Naive thymus-derived CD8-positive, alpha-beta T cell (primary cell): ENCODE results near the gene ARL15. TPM values are rescaled to one million over a fixed set of nuclear protein-coding genes. Genes with fewer than 3 reads are reported as not detected.
"Not testable (repeated sequence)": the region's sequence is repeated elsewhere in the genome, so short reads cannot be mapped to it uniquely, and the experiment has no call there.

Experiments used
- ATAC-seq, 2 donors: fragments of 150-1000 bp; cut with Tn5 transposase in 1 of 2; sonication (Bioruptor Pico), chemical (Tn5 transposase) in 1 of 2; 1 replicate in 1 of 2; 2 replicates in 1 of 2; pipeline ENCODE4 v1.10.0; 2021; ENCODE audit warnings: mild to moderate bottlenecking in 2 of 2, moderate library complexity in 2 of 2
- POLR2A ChIA-PET: fragments of 350-600 bp; sonication (Branson Sonifier 250); formaldehyde crosslinking; loops from one replicate; lab custom pipeline; 2021; ENCODE audit warnings: antibody characterized with exemption; lab: Charles Lee
- DNase-seq, 10 donors: peaks; one replicate each; pipeline versions ENCODE4 v3.0.0 to v3.0.0-alpha.2; 2020 to 2022
- H3K27ac Mint-ChIP-seq, 10 donors: one replicate each; pipeline ENCODE4 v1.8.0; 2020 to 2022; ENCODE audit warnings: mild to moderate bottlenecking in 10 of 10, mixed read lengths in 10 of 10, moderate library complexity in 4 of 10, inconsistent platforms in 1 of 10
- H3K27me3 Mint-ChIP-seq, 5 donors: one replicate each; pipeline ENCODE4 v1.8.0; 2021 to 2022; ENCODE audit warnings: mixed read lengths in 5 of 5
- H3K36me3 Mint-ChIP-seq, 3 donors: one replicate each; pipeline ENCODE4 v1.8.0; 2020 to 2022; ENCODE audit warnings: mixed read lengths in 3 of 3, mild to moderate bottlenecking in 2 of 3, inconsistent platforms in 1 of 3
- H3K4me1 Mint-ChIP-seq, 4 donors: one replicate each; pipeline ENCODE4 v1.8.0; 2021 to 2022; ENCODE audit warnings: mixed read lengths in 4 of 4
- H3K4me3 Mint-ChIP-seq, 10 donors: one replicate each; pipeline ENCODE4 v1.8.0; 2020 to 2022; ENCODE audit warnings: mild to moderate bottlenecking in 10 of 10, mixed read lengths in 10 of 10, moderate library complexity in 6 of 10, inconsistent platforms in 1 of 10
- H3K9me3 Mint-ChIP-seq, 9 donors: one replicate each; pipeline ENCODE4 v1.8.0; 2020 to 2022; ENCODE audit warnings: mixed read lengths in 9 of 9, mild to moderate bottlenecking in 3 of 9, inconsistent platforms in 1 of 9, moderate library complexity in 1 of 9
- polyA plus RNA-seq, 3 donors: library from polyadenylated mRNA; unstranded; fragments of 300-500 nt; fragmentation: Illumina TruSeq; gene quantifications; one replicate each; pipeline ENCODE4 v1.2.3, GENCODE V29; 2021
- total RNA-seq, 8 experiments: library from RNA in 2 of 8; stranded (reverse) in 2 of 8; gene quantifications; one replicate each; pipeline ENCODE4 v1.2.3 and lab custom pipeline; 2021 to 2026

The ARL15 gene
- total and polyA plus RNA-seq, 5 experiments from 2014 or later, result 9.9 to 15.2 (median 12.4) TPM

DNA sequence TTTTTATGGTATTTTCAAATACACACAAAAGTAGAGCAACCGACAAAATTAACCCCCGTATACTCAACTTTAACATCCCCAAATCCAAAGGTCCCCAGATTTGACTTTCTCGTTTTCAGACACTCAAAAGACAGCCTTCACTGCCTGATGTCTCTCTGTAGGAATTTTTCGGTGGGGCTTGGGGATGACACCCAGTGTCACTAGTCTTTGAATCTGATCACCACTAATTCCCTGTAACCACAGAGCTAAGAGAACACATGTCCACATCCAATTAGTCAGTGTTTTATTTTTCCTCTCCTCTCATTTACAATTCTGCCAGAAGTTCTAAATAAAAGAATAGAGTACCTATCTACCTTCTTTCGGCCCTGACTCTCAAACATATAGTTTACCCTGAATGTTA lies 324.6 kb downstream of the ARL15 start:
- no peaks in the 10 kb centered on the region for H3K27me3 Mint-ChIP-seq
- H3K4me1 Mint-ChIP-seq, result peaks cover 0 to 2% (median 0%) of the 10 kb centered on the region in 4 donors
- H3K4me3 Mint-ChIP-seq, result no peak overlapping the region
- DNase-seq (no peak), ATAC-seq (no peak)
- H3K9me3 Mint-ChIP-seq, result peaks cover 6 to 32% (median 10%) of the 10 kb centered on the region in 9 donors
- POLR2A ChIA-PET, result no interaction called here
- no peak overlapping the region for H3K27ac Mint-ChIP-seq
- H3K36me3 Mint-ChIP-seq, result peaks cover 16 to 39% (median 34%) of the 10 kb centered on the region in 3 donors

DNA sequence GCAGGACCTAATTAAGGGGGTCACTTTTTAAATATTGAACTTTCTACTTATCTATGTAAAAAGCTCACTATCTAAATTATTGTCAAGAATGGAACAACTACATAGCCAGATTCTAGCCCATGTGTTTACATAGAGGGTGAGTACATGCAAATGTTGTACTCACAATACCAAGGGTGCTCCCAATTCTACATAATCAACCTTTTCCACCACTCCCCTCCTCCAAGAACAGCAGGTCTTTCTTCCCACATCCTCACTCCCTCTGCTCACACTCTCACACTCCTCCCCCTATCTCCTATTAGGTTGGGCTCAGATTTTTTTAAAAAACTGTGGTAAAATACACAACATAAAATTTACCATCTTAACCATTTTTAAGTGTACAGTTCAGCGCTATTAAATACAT lies 325.4 kb downstream of the ARL15 start:
- ATAC-seq, result no peak
- no peaks in the 10 kb centered on the region for H3K27me3 Mint-ChIP-seq
- H3K4me3 Mint-ChIP-seq, result no peak overlapping the region
- H3K36me3 Mint-ChIP-seq, result peaks cover 16 to 44% (median 39%) of the 10 kb centered on the region in 3 donors
- no peak overlapping the region for H3K27ac Mint-ChIP-seq
- peaks cover 6 to 32% (median 10%) of the 10 kb centered on the region in 9 donors for H3K9me3 Mint-ChIP-seq
- POLR2A ChIA-PET, result no interaction called here
- H3K4me1 Mint-ChIP-seq, result peaks cover 0 to 2% (median 0%) of the 10 kb centered on the region in 4 donors
- no peak for DNase-seq

DNA sequence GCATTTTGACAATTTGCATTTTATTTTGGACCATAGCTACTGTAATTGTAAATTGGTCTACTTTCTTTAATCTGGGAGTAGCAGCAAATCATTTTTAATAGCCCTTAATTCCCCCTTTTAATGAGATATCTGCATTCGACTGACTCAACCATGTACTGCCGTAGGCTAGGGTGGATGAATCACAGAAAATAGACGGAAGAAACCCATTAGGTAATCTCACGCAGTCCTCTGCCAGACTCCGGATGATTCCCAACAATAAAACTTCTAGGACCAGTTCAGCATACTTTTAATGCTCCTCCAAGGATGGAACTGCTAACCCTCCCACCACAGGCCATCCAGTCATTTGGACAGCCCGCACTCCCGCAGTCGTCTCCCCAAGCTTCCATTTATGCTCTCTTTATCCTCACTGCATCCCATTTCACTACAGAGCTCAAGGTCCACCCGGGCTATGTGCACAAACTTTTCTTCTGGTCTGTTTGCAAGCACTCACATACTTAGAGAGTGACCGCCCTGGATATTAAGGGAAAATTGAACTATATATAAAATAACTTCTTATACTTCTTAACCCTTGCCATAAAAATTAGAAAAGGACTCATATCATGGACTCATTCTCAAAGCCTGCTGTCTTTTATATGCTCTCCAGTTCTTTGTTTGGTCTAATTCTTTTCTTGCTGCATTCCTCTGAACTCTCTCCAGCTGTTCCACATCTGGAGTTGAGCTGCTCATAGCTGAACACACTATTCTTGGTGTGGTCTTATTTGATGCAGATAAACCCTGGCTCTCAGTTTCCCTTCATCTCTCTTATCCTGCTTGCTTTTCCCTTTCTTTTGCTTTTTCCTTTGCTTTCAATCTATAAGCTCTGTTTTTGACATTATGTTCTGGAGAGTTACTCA lies 326.6 kb downstream of the ARL15 start:
- Mint-ChIP-seq H3K27me3 (no peaks in the 10 kb centered on the region), H3K27ac (no peak overlapping the region), H3K4me3 (no peak overlapping the region), H3K36me3 (peaks cover 13 to 38% (median 33%) of the 10 kb centered on the region in 3 donors), H3K9me3 (peaks cover 6 to 32% (median 10%) of the 10 kb centered on the region in 9 donors), H3K4me1 (peaks cover 0 to 2% (median 0%) of the 10 kb centered on the region in 4 donors)
- POLR2A ChIA-PET, result no interaction called here
- no peak for ATAC-seq
- no peak for DNase-seq

DNA sequence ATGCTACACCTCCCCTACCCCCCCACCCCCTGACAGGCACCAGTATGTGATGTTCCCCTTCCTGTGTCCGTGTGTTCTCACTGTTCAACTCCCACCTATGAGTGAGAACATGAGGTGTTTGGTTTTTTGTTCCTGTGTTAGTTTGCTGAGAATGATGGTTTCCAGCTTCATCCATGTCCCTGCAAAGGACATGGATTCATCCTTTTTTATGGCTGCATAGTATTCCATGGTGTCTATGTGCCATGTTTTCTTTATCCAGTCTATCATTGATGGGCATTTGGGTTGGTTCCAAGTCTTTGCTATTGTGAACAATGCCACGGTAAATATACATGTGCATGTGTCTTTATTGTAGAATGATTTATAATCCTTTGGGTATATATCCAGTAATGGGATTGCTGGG lies 328.1 kb downstream of the ARL15 start:
- H3K4me3 Mint-ChIP-seq, POLR2A ChIA-PET, ATAC-seq, DNase-seq, H3K27me3 Mint-ChIP-seq, H3K4me1 Mint-ChIP-seq, H3K27ac Mint-ChIP-seq: not testable (repeated sequence)
- H3K9me3 Mint-ChIP-seq, result peaks cover 6 to 32% (median 12%) of the 10 kb centered on the region in 9 donors
- H3K36me3 Mint-ChIP-seq, result peaks cover 8 to 35% (median 27%) of the 10 kb centered on the region in 3 donors

DNA sequence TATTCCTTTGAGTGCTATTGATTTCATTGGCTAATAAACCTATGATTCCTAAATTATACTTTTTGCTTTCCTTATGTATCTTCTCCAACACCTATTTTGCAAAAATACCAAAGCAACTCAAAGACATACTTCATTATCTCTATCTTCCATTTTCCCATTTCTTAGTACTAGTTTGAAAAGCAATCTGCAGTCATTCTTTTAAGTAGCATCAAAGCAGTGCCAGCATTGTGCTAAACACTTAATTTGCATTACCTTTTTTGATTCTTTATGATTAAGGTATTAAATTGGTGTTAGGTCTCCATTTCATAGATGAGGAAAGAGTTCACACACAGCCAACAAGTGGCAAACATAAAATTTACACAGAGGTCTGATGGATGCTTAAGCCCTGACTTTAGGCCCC lies 330.3 kb downstream of the ARL15 start:
- POLR2A ChIA-PET, result no interaction called here
- Mint-ChIP-seq H3K27ac (no peak overlapping the region), H3K27me3 (no peaks in the 10 kb centered on the region), H3K36me3 (peaks cover 7 to 44% (median 33%) of the 10 kb centered on the region in 3 donors), H3K4me1 (no peaks in the 10 kb centered on the region), H3K9me3 (peaks cover 0 to 28% (median 11%) of the 10 kb centered on the region in 9 donors), H3K4me3 (no peak overlapping the region)
- ATAC-seq, result no peak
- no peak for DNase-seq

DNA sequence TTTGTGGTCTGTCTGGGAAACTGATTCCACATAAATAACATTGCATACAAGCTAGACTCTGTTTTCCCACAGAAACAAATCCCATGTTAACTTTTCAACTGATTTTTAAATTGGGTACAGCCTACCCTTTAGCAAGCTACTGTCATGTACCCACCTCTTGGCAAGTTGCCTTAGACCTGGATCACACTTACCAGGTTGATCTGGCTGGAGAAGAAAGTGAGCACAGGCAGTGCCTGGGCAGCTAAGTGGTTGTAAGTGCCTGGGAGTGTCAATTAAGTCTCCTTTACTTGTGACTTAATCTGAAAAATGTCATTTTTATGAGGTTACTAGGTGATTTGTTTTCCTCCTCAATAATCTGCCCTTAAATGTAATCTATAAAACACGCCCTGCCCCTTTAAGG lies 336.4 kb downstream of the ARL15 start:
- Mint-ChIP-seq H3K4me1 (no peaks in the 10 kb centered on the region), H3K27ac (no peak overlapping the region), H3K27me3 (no peaks in the 10 kb centered on the region), H3K4me3 (no peak overlapping the region), H3K9me3 (peaks cover 0 to 4% (median 0%) of the 10 kb centered on the region in 9 donors), H3K36me3 (peaks cover 11 to 52% (median 16%) of the 10 kb centered on the region in 3 donors)
- POLR2A ChIA-PET, result no interaction called here
- DNase-seq (no peak), ATAC-seq (no peak)

DNA sequence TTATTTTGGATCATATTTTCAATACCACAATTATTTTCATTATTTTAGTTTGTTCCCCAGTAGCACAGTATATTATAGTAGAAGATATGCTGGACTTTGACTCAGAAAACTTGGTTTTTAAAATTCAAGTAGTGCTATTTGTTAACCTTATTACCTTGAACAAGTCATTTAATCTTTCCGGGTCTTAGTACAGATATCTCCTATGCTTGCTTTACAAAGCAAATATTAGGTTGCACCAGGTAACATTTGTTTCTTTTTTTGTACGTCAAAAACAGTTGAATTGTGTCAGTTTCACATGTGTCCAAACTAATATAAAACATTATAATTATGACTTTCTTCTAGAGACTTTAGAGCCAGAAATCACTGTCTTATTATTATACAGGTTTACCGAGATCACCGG lies 338.1 kb downstream of the ARL15 start:
- H3K9me3 Mint-ChIP-seq, result peaks cover 0 to 2% (median 0%) of the 10 kb centered on the region in 9 donors
- DNase-seq (no peak), ATAC-seq (no peak)
- H3K27ac Mint-ChIP-seq, result no peak overlapping the region
- H3K27me3 Mint-ChIP-seq, result no peaks in the 10 kb centered on the region
- no peaks in the 10 kb centered on the region for H3K4me1 Mint-ChIP-seq
- POLR2A ChIA-PET, result no interaction called here
- peaks cover 17 to 59% (median 20%) of the 10 kb centered on the region in 3 donors for H3K36me3 Mint-ChIP-seq
- H3K4me3 Mint-ChIP-seq, result no peak overlapping the region

DNA sequence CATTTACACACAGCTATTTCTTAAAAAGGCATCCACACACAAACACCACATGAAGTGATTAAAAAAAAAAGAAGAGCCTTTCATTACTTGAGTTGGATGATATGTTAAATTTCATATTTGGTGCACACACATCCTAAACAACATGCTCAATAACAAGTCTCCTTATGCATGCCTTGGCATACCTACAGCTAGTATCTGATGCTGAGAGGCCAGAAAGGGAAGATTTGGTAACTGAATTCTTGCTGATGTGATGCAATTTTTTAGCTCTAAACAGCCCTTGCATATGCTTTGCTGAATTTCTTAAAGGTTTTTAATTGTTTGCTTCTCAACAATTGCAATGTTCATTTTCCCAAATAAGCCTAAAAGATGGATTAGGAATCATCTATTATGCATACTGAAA lies 338.8 kb downstream of the ARL15 start:
- DNase-seq, result no peak
- Mint-ChIP-seq H3K36me3 (peaks cover 18 to 62% (median 23%) of the 10 kb centered on the region in 3 donors), H3K27me3 (no peaks in the 10 kb centered on the region), H3K9me3 (peaks cover 0 to 2% (median 0%) of the 10 kb centered on the region in 9 donors), H3K4me1 (no peaks in the 10 kb centered on the region), H3K4me3 (no peak overlapping the region), H3K27ac (no peak overlapping the region)
- POLR2A ChIA-PET, result no interaction called here
- ATAC-seq, result no peak

DNA sequence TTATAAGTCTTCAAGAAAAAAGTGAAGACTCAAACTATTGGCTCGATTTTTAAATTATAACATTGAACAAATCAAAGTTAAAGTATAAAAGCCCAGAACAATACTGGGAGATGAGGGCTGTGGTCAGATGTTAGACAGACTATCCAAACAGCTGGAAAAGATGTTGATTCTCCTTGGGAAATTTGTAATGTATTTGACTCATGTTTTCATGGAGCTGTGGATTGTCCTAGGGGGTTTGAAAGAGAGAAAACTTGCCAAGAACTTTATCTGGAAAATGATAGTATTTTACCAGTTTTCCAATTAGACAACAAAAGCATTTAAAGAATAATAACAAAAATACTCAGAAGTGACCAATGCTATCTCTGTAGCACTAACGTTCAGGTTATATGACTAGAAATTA lies 339.2 kb downstream of the ARL15 start:
- Mint-ChIP-seq H3K4me3 (no peak overlapping the region), H3K27ac (no peak overlapping the region), H3K36me3 (peaks cover 14 to 62% (median 24%) of the 10 kb centered on the region in 3 donors), H3K9me3 (peaks cover 0 to 2% (median 0%) of the 10 kb centered on the region in 9 donors), H3K4me1 (no peaks in the 10 kb centered on the region), H3K27me3 (no peaks in the 10 kb centered on the region)
- DNase-seq (no peak), ATAC-seq (no peak)
- POLR2A ChIA-PET, result no interaction called here

DNA sequence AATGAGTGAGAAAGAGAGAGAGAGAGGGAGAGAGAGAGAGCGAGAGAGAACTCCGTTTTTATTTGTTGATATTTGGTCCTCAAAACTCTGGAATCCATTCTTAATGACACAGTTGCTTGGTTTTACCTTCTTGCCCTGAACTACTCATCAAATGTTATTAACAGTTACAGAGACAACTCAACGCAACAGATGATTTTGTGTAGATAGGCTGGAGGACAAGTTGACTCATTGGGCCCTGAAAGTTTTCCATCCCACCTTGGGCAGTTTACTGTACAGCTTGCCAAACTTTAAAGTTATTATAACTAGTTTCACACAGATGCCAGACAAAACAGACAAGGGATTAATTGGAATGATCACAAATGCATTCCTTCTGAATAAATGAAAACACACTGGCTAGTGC lies 339.9 kb downstream of the ARL15 start:
- H3K27me3 Mint-ChIP-seq, result no peaks in the 10 kb centered on the region
- H3K27ac Mint-ChIP-seq, result no peak overlapping the region
- no peaks in the 10 kb centered on the region for H3K4me1 Mint-ChIP-seq
- H3K9me3 Mint-ChIP-seq, result peaks cover 0 to 2% (median 0%) of the 10 kb centered on the region in 9 donors
- no peak for ATAC-seq
- POLR2A ChIA-PET, result no interaction called here
- DNase-seq, result no peak
- no peak overlapping the region for H3K4me3 Mint-ChIP-seq
- peaks cover 10 to 63% (median 28%) of the 10 kb centered on the region in 3 donors for H3K36me3 Mint-ChIP-seq

DNA sequence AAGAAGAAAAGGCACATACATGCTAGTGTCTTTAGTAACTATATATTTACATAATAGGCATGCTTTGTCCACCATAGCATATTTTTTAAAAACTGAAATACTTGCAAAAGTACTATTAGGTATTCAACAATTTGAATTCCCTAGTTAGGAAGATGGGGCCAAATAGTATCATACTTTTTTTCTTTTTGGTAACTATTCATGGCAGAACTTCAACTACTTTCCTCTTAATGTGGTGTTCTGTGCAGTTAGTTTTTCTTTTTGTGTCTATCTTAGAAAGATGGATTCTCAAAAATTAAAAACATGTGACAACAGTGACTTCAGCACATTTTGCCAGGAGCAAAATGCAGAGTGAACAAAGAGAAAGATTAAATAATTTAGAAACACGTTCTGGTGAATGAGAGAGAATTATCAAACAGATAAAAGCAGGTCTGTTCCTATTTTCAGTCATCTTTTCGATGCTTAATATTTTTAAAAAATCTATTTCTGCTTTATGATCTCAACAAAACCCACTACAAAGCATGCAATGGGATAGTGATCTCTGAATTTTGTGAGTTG lies 341.1 kb downstream of the ARL15 start:
- DNase-seq, result no peak
- POLR2A ChIA-PET, result no interaction called here
- Mint-ChIP-seq H3K4me3 (no peak overlapping the region), H3K4me1 (no peaks in the 10 kb centered on the region), H3K36me3 (peaks cover 10 to 53% (median 28%) of the 10 kb centered on the region in 3 donors), H3K9me3 (peaks cover 0 to 2% (median 0%) of the 10 kb centered on the region in 9 donors), H3K27ac (no peak overlapping the region), H3K27me3 (no peaks in the 10 kb centered on the region)
- ATAC-seq, result no peak

DNA sequence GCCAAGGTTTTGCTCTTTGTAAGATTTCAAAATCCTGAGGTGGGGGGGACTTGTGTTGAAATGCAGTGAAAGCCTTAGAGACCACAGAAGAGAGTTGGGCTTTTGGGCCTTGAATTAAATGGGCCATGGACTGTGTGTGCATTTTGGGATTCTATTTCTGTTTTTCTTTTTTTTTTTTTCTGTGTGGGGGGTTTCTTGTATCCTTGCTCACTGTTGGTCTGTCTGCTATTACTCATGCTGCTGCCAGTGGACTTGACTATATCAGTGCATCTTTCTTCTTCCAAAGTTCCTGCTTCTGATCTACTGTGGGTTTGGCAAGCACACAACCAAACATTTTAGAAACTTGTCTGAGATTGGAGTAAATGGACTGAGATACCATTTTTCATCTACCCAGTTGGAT lies 344.9 kb downstream of the ARL15 start:
- Mint-ChIP-seq H3K27me3 (no peaks in the 10 kb centered on the region), H3K4me3 (no peak overlapping the region), H3K4me1 (no peaks in the 10 kb centered on the region), H3K36me3 (peaks cover 12 to 52% (median 25%) of the 10 kb centered on the region in 3 donors), H3K9me3 (peaks cover 0 to 7% (median 0%) of the 10 kb centered on the region in 9 donors), H3K27ac (no peak overlapping the region)
- POLR2A ChIA-PET, result no interaction called here
- ATAC-seq (no peak), DNase-seq (no peak)

DNA sequence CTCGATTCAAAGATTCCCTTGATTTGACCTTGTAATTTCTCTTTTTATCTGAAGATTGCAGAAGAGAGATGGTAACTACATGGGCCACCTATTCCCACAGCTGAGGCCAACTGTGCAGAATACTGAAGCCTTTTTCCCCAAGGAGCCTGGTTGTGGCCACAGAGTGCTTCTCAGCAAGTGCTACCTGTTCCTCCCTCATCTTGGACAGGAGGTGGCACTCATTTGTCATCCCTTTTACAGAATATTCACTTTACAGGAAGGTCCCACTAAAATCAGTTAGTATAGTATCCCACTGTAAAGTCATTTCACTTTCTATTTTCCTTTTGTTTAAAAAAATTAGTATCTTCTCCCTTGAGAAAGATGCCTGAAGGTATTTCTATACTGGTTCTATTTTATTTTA lies 346.4 kb downstream of the ARL15 start:
- H3K9me3 Mint-ChIP-seq, result peaks cover 4 to 15% (median 9%) of the 10 kb centered on the region in 9 donors
- no peaks in the 10 kb centered on the region for H3K27me3 Mint-ChIP-seq
- H3K27ac Mint-ChIP-seq, result no peak overlapping the region
- ATAC-seq, result no peak
- no peaks in the 10 kb centered on the region for H3K4me1 Mint-ChIP-seq
- POLR2A ChIA-PET, result no interaction called here
- no peak overlapping the region for H3K4me3 Mint-ChIP-seq
- DNase-seq, result no peak
- H3K36me3 Mint-ChIP-seq, result peaks cover 23 to 54% (median 29%) of the 10 kb centered on the region in 3 donors
